Effector memory CD4-positive, alpha-beta T cell (primary cell): ENCODE measurements around the gene SCUBE1.
A peak's percentile ranks its signal among the peaks of the same experiment; 100 is the strongest.
"Not testable (repeated sequence)": the region's sequence is repeated elsewhere in the genome, so short reads cannot be mapped to it uniquely, and the experiment has no call there.

Experiments
- DNase-seq, 3 donors: peaks; one replicate each; pipeline ENCODE4 v3.0.0-alpha.2; 2020
- H3K27ac ChIP-seq: 2 replicates; pipeline ENCODE4 v1.7.0; 2013; ENCODE audit warnings: mild to moderate bottlenecking, low read length, moderate library complexity; ENCODE audit not compliant: insufficient read depth, poor library complexity, severe bottlenecking
- H3K27me3 ChIP-seq: replicated peaks from 2 replicates; pipeline ENCODE4 v1.7.0; 2013; ENCODE audit warnings: mild to moderate bottlenecking, low read length; ENCODE audit not compliant: insufficient read depth, control insufficient read depth, poor library complexity, severe bottlenecking
- H3K36me3 ChIP-seq: 2 replicates; pipeline ENCODE4 v1.7.0; 2013; ENCODE audit warnings: mild to moderate bottlenecking, low read length, moderate library complexity; ENCODE audit not compliant: control insufficient read depth, insufficient read depth
- H3K4me1 ChIP-seq: 2 replicates; pipeline ENCODE4 v1.7.0; 2013; ENCODE audit warnings: low read length, mild to moderate bottlenecking; ENCODE audit not compliant: control insufficient read depth, insufficient read depth, poor library complexity, severe bottlenecking
- H3K4me3 ChIP-seq: 2 replicates; pipeline ENCODE4 v1.7.0; 2013; ENCODE audit warnings: low read length, low read depth, mild to moderate bottlenecking; ENCODE audit not compliant: insufficient read depth, poor library complexity, severe bottlenecking
- H3K9me3 ChIP-seq: 2 replicates; pipeline ENCODE4 v1.7.0; 2013; ENCODE audit warnings: mild to moderate bottlenecking, low read length, moderate library complexity; ENCODE audit not compliant: control insufficient read depth

SCUBE1 gene

DNA sequence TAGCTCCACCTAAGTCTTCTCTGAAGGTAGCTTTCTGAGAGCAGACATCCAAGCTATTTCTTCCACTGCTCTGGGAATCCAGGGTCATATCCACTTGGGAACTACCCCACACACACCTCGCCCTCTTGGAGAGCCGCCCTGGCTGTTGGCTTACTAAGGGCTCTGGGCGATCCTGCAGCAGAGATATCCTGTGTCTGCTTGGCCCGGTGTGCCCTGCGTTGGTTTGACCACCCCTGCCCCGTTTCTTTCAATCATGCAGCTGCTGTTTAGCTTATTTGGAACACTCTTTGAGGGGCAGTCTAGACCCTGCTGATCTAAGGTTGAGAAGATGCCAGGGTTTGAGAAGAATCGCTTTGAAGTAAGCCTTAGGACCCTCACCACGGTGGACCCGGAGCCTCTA lies 17.4 kb upstream of the SCUBE1 start:
- no peaks in the 10 kb centered on the region for H3K36me3 ChIP-seq
- no peaks in the 10 kb centered on the region for H3K4me1 ChIP-seq
- no peaks in the 10 kb centered on the region for H3K27me3 ChIP-seq

GRCh38 chr22:43356881-43357280 lies 13.7 kb upstream of the SCUBE1 start:
- Histone ChIP-seq H3K27ac (no peak overlapping the region), H3K36me3 (no peaks in the 10 kb centered on the region), H3K27me3 (no peaks in the 10 kb centered on the region), H3K4me1 (no peaks in the 10 kb centered on the region), H3K9me3 (no peaks in the 10 kb centered on the region), H3K4me3 (no peak overlapping the region)
- DNase-seq = no peak

More for the DNA sequence above, 17.4 kb upstream of the SCUBE1 start:
- Histone ChIP-seq H3K9me3 (no peaks in the 10 kb centered on the region), H3K27ac (no peak overlapping the region), H3K4me3 (no peak overlapping the region)
- DNase-seq = no peak

- not testable (repeated sequence) for DNase-seq, H3K4me1 ChIP-seq, H3K27me3 ChIP-seq, H3K9me3 ChIP-seq, H3K4me3 ChIP-seq, H3K36me3 ChIP-seq, H3K27ac ChIP-seq
Measured at GRCh38 chr22:43355688-43356087, 12.5 kb upstream of the SCUBE1 start.

DNA sequence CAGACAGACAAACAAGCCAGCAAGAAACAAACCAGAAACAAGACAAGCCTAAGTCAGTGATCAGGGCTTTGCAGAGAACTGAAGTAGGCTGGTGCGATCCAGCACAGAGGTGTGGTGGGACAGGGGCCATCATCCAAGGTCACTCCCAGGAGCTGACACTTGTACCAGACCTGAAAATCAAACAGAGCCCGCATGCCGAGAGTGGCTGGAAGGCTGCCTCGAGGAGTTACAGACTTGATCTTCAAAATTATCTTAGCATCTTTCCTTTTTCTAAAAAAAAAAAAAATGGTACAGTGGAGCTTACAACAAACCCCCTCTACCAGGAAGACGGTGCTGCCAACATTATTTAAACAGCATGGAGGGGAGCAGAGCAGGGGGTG lies 8.8 kb upstream of the SCUBE1 start:
- Histone ChIP-seq H3K4me3 (no peak overlapping the region), H3K36me3 (no peaks in the 10 kb centered on the region), H3K27me3 (no peaks in the 10 kb centered on the region), H3K27ac (no peak overlapping the region), H3K4me1 (no peaks in the 10 kb centered on the region), H3K9me3 (no peaks in the 10 kb centered on the region)
- no peak for DNase-seq

DNA sequence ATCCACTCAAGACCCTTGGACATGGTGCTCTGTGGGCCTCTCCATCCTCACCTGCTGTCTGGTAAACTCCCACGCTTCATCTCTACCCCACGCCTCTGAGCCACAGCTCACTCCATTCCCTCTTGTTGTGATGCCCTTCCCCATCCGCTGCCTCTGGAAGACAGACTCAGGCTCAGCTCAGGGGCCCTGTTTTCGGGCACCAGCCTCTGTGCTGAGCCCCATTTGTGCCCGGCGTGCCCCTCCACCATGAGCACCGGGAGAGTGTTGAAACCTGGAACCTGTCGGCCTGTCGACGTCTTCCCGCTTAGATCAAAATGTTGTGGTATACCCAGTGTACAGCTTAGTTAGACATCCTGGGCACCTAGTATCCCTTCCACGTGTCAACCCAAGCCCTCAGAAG lies 6.5 kb upstream of the SCUBE1 start:
- Histone ChIP-seq H3K4me1 (no peaks in the 10 kb centered on the region), H3K4me3 (no peak overlapping the region), H3K9me3 (no peaks in the 10 kb centered on the region), H3K27ac (no peak overlapping the region), H3K36me3 (no peaks in the 10 kb centered on the region), H3K27me3 (no peaks in the 10 kb centered on the region)
- DNase-seq = no peak

GRCh38 chr22:43346521-43346929 lies 3.4 kb upstream of the SCUBE1 start:
- no peaks in the 10 kb centered on the region for H3K9me3 ChIP-seq
- H3K4me3 ChIP-seq = no peak overlapping the region
- DNase-seq = peak; percentile 33 to 56 (median 34)
- H3K27me3 ChIP-seq = peaks cover 4% of the 10 kb centered on the region
- H3K27ac ChIP-seq = no peak overlapping the region
- no peaks in the 10 kb centered on the region for H3K36me3 ChIP-seq
- peaks cover 4% of the 10 kb centered on the region for H3K4me1 ChIP-seq

GRCh38 chr22:43345761-43346301 lies 2.7 kb upstream of the SCUBE1 start:
- H3K36me3 ChIP-seq = no peaks in the 10 kb centered on the region
- H3K27ac ChIP-seq = no peak overlapping the region
- H3K4me3 ChIP-seq = no peak overlapping the region
- peaks cover 10% of the 10 kb centered on the region for H3K27me3 ChIP-seq
- H3K9me3 ChIP-seq = no peaks in the 10 kb centered on the region
- peaks cover 4% of the 10 kb centered on the region for H3K4me1 ChIP-seq
- DNase-seq = no peak

- H3K27me3 ChIP-seq = peaks cover 10% of the 10 kb centered on the region
- DNase-seq = no peak
- H3K4me1 ChIP-seq = peaks cover 4% of the 10 kb centered on the region
Measured at GRCh38 chr22:43345356-43345755, 2.2 kb upstream of the SCUBE1 start.

DNA sequence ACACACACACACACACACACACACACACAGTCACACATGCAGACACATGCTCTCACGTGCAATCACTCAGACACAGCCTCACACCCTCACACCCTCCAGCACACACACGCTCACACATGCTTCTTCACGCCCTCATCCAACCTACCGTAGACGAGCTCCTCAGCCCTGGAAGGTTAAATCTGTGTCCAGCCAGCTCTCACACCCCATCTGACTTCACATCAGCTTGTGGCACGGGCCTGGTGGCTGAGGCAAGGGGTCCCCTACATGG lies 1.3 kb upstream of the SCUBE1 start:
- Histone ChIP-seq H3K36me3 (no peaks in the 10 kb centered on the region), H3K4me3 (no peak overlapping the region), H3K27ac (no peak overlapping the region), H3K27me3 (peaks cover 14% of the 10 kb centered on the region), H3K9me3 (no peaks in the 10 kb centered on the region), H3K4me1 (peaks cover 4% of the 10 kb centered on the region)
- no peak for DNase-seq

More at GRCh38 chr22:43345356-43345755, 2.2 kb upstream of the SCUBE1 start:
- Histone ChIP-seq H3K9me3 (no peaks in the 10 kb centered on the region), H3K27ac (no peak overlapping the region), H3K36me3 (no peaks in the 10 kb centered on the region), H3K4me3 (no peak overlapping the region)

- Histone ChIP-seq H3K27ac (no peak overlapping the region), H3K9me3 (no peaks in the 10 kb centered on the region), H3K4me3 (no peak overlapping the region), H3K4me1 (peaks cover 4% of the 10 kb centered on the region), H3K27me3 (peaks cover 14% of the 10 kb centered on the region), H3K36me3 (no peaks in the 10 kb centered on the region)
- DNase-seq = no peak
Measured at GRCh38 chr22:43343670-43344519, 723 bp upstream of the SCUBE1 start.
